GM21526 (cell line): Measurements from ENCODE around the gene EEF1AKMT1.
"Not testable (repeated sequence)": the region's sequence is repeated elsewhere in the genome, so short reads cannot be mapped to it uniquely, and the experiment has no call there.

Experiments
- ATAC-seq: cut with Tn5 transposase; IDR thresholded peaks from one replicate; pipeline ENCODE4 v1.9.1; 2021; ENCODE audit warnings: moderate library complexity; ENCODE audit not compliant: unreplicated experiment, low FRiP score

EEF1AKMT1 gene

DNA sequence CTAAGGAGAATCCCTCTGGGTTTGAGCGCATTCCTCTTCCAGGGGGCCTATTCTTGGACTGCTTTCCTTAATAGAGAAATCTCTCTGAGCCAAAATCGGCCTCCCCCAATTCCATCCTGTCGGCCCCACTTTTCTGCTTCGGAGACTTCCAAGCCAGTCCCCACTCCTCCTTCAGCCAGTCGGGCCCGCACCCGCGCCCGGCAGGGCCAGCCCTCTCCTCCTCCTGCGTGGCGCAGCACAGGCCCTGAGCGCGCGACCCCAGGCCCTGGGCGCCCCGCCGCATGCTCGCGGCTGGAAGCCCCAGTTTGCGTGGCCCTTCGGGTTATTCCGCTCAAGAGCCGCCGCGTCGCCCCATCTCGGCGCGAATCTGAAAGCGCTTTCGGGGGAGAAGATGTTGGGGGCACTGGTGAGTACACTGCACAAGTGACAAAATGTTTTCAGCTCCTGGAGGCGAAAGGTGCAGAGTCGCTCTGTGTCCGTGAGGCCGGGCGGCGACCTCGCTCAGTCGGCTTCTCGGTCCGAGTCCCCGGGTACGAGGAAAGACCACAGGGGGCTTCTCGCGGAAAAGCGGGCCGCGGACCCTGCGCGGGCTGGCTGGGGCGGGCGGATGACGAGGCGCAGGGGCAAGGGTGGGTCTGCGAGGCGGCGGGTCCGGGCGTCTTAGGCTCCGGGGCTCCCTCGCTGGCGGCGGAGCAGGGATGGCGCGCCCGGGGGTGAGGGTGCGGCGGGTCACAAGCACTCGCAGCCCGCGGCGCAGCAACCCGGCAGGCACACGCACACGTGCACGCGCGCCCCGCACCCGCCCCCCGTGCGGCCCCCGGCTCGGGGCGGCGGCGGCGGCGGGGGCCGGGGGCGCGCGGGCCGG, 70.6 kb downstream of the EEF1AKMT1 start, which contains the start of gene IL17D:
Gene IL17D, plus strand, starts transcription at position 785 of the 865 bp plus-strand sequence. CDS start 303 bp downstream, outside the sequence.
- ATAC-seq: peak; percentile 27

- no peak for ATAC-seq
Measured at GRCh38 chr13:20702530-20702914, 71.2 kb downstream of the EEF1AKMT1 start.

- ATAC-seq: no peak
Measured at GRCh38 chr13:20701461-20701860, 72.3 kb downstream of the EEF1AKMT1 start.

GRCh38 chr13:20700288-20700687, 73.5 kb downstream of the EEF1AKMT1 start:
- ATAC-seq: no peak

DNA sequence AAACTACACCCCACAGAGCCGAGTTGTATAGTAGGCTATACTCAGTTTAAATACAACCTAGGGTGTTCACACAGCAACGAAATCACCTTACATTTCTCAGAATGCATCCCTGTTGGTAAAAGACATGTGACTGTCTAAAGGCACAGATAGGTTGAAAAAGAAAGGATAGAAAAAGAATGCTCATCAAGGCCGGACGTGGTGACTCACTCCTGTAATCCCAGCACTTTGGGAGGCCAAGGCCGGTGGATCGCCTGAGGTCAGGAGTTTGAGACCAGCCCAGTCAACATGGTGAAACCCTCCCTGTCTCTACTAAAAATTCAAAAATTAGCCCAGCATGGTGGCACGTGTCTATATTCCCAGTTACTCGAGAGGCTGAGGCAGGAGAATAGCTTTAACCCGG, 74.0 kb downstream of the EEF1AKMT1 start:
- no peak for ATAC-seq

DNA sequence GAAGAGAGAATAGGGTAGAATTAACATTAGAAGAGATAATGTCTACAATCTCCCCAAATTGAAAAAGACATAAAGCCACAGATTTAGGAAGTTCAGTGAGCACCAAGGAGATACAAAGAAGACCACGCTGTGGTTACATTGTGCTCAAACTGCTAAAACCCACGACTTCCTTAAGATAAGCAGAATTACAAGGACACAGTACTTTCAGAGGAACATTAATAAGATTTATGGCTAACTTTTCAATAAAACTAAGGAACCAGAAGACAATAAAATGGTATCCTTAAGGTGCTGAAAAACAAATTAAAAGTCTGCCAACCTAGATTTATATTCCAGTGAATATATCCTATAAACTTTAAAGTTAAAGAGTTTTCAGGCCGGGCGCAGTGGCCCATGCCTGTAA, 77.7 kb downstream of the EEF1AKMT1 start:
- ATAC-seq: no peak

DNA sequence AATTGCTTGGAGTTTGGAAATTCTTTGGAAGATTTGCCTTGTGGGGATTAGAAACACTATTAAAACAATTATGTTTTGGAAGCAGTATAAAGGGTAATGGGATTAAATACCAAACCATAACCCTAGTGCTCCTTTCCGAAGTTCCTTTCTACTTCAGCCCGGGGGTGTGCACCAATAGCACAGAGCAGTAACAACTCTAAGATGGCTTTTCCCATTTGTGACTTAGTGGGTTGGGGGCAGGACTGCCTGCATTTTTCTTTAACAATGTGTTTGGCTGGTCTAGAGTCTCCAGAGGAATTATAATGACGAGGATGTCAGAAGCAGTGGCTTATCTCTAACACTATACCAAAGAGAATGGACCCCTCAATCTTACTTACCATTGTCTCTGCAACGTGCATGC, 82.1 kb downstream of the EEF1AKMT1 start:
- ATAC-seq: no peak

- ATAC-seq: no peak
Measured at GRCh38 chr13:20689291-20689690, 84.5 kb downstream of the EEF1AKMT1 start.

DNA sequence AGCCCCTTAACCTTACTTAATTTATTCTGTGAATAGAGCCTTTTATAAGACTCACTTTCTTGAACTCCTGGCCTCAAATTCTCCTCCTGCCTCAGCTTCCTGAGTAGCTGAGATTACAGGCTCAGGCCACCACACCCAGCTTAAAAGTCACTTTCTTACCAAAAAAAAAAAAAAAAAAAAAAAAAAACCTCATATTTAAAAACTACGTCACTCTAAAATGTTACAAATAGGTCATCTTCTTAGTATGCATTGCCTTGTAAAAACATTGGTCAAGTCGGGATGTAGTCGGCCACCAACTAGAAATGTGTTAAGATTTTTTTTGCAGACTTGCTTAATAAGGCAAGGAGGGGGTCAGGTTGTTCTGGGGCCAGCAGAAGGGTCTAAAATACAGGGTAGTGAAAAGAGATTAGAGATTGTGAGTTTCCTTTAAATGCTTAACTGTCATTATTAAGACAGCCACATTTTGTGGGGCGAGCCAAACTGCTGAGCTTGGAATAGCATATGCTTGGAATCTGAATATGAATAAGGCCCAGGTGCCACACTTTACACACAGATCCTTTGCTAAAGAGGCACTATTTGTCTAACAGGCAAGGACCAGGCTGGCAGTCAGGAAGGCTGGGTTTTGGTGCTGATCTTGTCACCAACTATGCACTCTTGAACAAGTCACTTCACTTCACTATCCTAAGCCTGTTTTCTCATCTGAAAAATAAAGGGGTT, 86.7 kb downstream of the EEF1AKMT1 start:
- ATAC-seq: no peak

- ATAC-seq: no peak
Measured at GRCh38 chr13:20686167-20686566, 87.6 kb downstream of the EEF1AKMT1 start.

DNA sequence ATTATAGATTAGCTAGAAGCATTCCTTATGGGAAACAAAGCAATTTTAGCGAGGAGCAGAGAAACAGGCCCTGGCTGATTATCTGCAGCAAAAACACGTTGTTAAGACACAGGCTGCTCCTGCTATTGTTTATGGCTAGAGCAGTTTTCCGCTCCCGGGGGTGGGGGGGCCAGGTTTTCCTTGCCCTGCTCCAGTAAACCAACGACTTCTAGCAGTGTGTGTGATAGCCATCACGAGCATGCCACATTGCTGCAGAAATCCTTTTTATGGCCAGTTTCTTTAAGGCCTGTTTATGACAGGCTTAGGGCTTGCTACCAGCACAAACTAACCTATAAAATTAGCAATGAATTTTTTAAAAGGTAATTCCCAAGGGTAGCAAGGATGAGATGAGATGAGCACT, 88.7 kb downstream of the EEF1AKMT1 start:
- ATAC-seq: no peak

DNA sequence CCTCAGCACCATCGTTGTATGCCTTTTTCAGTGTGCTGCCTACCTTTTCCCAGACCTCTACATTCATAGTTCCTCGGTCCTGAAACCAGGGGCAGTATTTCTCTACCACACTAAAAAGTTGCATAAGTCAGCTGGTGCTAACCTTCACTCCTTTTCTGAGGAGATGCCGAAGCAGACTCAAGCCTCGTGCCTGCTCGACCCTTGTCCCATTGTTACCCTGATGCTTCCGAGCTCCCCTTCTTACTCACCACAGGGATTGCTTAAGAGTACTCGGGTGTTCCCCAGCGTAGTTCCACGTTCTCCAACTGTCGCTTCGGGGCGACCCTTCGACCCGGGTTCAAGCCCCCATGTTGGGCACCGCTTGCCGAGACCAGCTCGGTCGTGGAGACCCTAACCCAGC, 89.2 kb downstream of the EEF1AKMT1 start:
- ATAC-seq: no peak

DNA sequence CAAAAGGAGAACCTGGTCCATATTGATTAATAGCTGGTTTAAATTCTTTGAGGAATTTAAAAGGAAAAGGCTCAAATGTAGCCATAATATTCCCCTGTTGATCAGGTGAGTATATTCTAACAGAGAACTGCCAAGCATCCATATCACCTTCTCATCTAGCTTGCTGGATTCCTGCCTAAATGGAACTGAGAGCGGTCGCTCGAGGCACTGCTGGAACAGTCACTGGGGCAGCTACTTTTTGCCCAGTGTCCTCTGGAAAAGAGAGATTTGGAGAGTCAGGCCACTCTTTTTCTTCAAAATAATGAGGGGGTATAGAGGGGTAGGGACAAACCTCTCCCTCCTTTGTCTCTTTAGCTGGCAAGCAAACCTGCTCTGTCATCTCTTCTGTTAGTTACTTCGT, 89.7 kb downstream of the EEF1AKMT1 start:
- no peak for ATAC-seq

DNA sequence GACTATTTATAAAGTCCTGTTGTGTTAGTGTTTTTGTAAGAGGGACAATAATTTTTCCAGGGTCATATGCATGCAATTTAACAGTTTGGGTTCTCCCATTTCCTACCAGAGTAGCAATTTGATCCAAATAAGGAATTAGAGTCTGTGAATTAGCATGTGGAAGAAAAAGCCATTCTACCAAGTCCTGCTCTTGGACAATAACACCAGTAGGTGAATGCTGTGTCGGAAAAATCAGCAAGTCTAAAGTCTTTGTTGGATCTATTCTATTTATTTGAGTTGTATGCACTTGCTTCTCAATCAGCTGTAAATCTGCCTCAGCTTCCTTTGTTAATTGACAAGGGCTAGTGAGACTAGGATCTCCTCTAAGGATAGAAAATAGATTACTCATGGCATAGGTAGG, 91.7 kb downstream of the EEF1AKMT1 start:
- no peak for ATAC-seq

DNA sequence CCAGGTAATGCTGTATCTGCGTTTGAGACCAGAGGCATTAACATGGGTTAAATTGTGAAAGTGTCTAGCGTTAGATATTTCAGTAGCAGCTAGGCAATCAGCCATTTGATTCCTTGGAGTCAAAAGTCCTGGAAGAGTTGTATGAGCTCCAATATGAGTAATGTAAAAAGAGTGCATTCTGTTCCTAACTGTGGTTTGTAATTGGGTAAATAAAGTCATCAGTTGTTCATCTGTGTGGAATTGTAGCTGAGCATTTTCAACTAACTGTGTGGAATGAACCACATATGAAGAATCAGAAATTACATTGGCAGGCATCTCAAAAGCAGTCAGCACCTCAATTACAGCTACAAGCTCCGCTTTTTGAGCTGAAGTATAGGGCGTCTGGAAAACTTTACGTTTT, 92.3 kb downstream of the EEF1AKMT1 start:
- ATAC-seq: not testable (repeated sequence)

DNA sequence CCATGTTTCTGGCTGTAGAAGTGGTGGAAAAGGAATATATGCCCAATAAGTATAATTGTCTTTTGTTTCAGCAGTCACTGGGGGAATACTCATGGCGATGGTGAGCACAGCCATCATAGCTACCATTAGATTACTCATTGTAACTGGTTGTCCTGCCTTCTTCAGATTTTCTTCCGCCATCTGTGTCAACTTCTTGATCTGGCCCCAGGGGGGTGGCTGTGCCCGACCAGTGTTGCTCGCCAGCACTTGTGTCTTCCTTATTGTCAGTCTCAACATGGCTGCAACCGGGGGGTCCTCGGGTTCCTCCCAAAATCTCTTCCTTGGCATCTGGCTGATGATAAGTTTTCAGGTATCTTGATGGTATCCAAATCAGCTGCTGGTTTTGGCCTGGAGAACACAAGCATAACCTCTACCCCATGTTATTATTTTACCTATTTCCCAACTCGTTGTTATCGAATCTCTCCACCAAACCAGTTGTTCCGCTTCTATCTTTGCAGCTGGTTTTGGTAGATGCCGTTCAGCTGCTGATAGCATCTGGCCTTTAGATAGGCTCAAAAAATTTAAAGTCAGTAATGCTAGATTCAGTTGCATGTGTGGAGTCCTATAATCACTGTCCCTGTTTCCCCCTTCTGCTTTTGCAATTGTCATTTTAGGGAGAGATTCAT, 93.2 kb downstream of the EEF1AKMT1 start:
- no peak for ATAC-seq

DNA sequence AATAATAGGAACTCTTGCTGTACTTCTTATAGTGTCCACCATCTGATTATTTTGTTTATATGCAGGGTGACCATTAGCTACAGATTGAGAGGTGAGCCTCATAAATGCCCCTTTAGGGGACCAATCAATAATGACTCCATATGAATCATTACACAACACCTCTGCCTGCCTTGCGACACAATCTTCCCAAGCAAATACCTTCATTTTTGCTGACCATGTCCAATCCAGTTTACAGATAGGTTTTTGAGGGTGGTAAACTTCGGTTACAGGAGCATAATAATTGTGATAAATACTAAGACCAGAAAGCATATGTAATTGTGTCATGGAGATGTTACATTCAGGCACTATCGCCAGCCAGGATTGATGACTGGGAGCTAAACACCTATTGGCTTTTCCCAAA, 93.9 kb downstream of the EEF1AKMT1 start:
- ATAC-seq: no peak
